K562 (cell line): Measurements from ENCODE around the gene PDE4D. TPM values are rescaled to one million over a fixed set of nuclear protein-coding genes. Genes with fewer than 3 reads are reported as not detected.

Experiments
- ATAC-seq: fragments of 200-7000 bp; cut with Tn5 transposase; 3 replicates; pipeline ENCODE4 v1.9.1; 2020; ENCODE audit warnings: moderate library complexity
- BruUV-seq: library from RNA; stranded (reverse); fragments of 400-500 nt; replicated peaks from 2 replicates; lab custom pipeline; 2021; lab: Mats Ljungman, UMichigan
- CTCF ChIA-PET: fragments of 300-600 bp; formaldehyde crosslinking; extraction: SDS; loops from one replicate; lab custom pipeline; 2021; ENCODE audit warnings: low intra/inter-chr PET ratio; lab: Yijun Ruan, JAX
- POLR2A ChIA-PET: fragments of 300-600, 350-650 bp; sonication (Branson Sonifier 250); formaldehyde crosslinking; extraction: SDS; loops from one replicate; lab custom pipeline; 2021; ENCODE audit warnings: antibody characterized with exemption, inconsistent platforms; lab: Yijun Ruan, JAX
- DNase-seq, 4 experiments: peaks; one replicate each; pipeline versions ENCODE4 v3.0.0 to v3.0.0-alpha.2; 2011 to 2018; ENCODE audit warnings: low spot score in 3 of 4, mixed read lengths in 3 of 4; ENCODE audit errors: extremely low read depth in 1 of 4
- FAIRE-seq: peaks from 2 replicates; lab custom pipeline; 2011; peaks lifted over from hg19 to GRCh38; lab: Jason Lieb, UNC
- H2AFZ ChIP-seq: 2 replicates; pipeline ENCODE4 v1.6.0; 2011; ENCODE audit warnings: low read depth, low read length, control low read depth, inconsistent platforms
- H3K27ac ChIP-seq: fragments of 200-600 bp; 3 replicates; pipeline ENCODE4 v1.8.0; 2011; ENCODE audit warnings: low read depth, mild to moderate bottlenecking, control low read depth, inconsistent platforms, low read length, moderate library complexity, mixed read lengths; ENCODE audit errors: extremely low read depth
- H3K27me3 ChIP-seq, 2 experiments: fragments of 300-600 bp in 1 of 2; 2 replicates in 1 of 2; 3 replicates in 1 of 2; pipeline versions ENCODE4 v1.6.0 to v1.8.0; 2011; ENCODE audit warnings: inconsistent platforms in 2 of 2, low read length in 2 of 2, mild to moderate bottlenecking in 1 of 2, mixed read lengths in 1 of 2, moderate library complexity in 1 of 2; ENCODE audit not compliant: control insufficient read depth in 2 of 2, insufficient read depth in 2 of 2
- H3K36me3 ChIP-seq: fragments of 300-600 bp; 3 replicates; pipeline ENCODE4 v1.8.0; 2011; ENCODE audit warnings: mild to moderate bottlenecking, low read length, inconsistent platforms; ENCODE audit not compliant: control insufficient read depth, insufficient read depth
- H3K4me1 ChIP-seq, 2 experiments: fragments of 200-600 bp in 1 of 2; replicated peaks in 1 of 2; 2 replicates in 1 of 2; 3 replicates in 1 of 2; pipeline versions ENCODE4 v1.5.1 to v1.8.0; 2011; ENCODE audit warnings: inconsistent platforms in 2 of 2, low read length in 2 of 2, mild to moderate bottlenecking in 1 of 2, mixed read lengths in 1 of 2, moderate library complexity in 1 of 2; ENCODE audit not compliant: control insufficient read depth in 2 of 2, insufficient read depth in 2 of 2
- H3K4me2 ChIP-seq: 2 replicates; pipeline ENCODE4 v1.6.1; 2011; ENCODE audit warnings: low read length, control low read depth, inconsistent platforms, mixed read lengths; ENCODE audit not compliant: insufficient read depth
- H3K4me3 ChIP-seq: fragments of 200-600 bp; sonication (generic), shearing (Covaris generic); 2 replicates; pipeline ENCODE4 v1.5.1; 2016; ENCODE audit warnings: control low read depth, inconsistent platforms
- H3K79me2 ChIP-seq: fragments of 200-600 bp; 3 replicates; pipeline ENCODE4 v1.8.0; 2011; ENCODE audit warnings: low read length, inconsistent platforms; ENCODE audit not compliant: control insufficient read depth, insufficient read depth
- H3K9ac ChIP-seq, 2 experiments: 2 replicates each; pipeline versions ENCODE4 v1.6.0 to v1.6.1; 2011; ENCODE audit warnings: low read depth in 2 of 2, low read length in 2 of 2, control low read depth in 1 of 2, inconsistent platforms in 1 of 2, mild to moderate bottlenecking in 1 of 2, mixed read lengths in 1 of 2; ENCODE audit not compliant: insufficient read depth in 1 of 2
- H3K9me1 ChIP-seq: one replicate; pipeline ENCODE4 v1.6.0; 2011; ENCODE audit warnings: inconsistent platforms, mild to moderate bottlenecking, low read length, moderate library complexity; ENCODE audit not compliant: control insufficient read depth, insufficient read depth
- H3K9me3 ChIP-seq: replicated peaks from 2 replicates; pipeline ENCODE4 v1.5.1; 2011; ENCODE audit warnings: low read depth, low read length, inconsistent platforms; ENCODE audit not compliant: control insufficient read depth, insufficient read depth
- H4K20me1 ChIP-seq: replicated peaks from 2 replicates; pipeline ENCODE4 v1.6.1; 2011; ENCODE audit warnings: low read length, inconsistent platforms, mixed read lengths; ENCODE audit not compliant: control insufficient read depth, insufficient read depth
- CBX2 ChIP-seq: fragments of 200-600 bp; sonication (generic); IDR thresholded peaks from one replicate; pipeline ENCODE4 v1.6.1; 2012; ENCODE audit warnings: mild to moderate bottlenecking, low read length, inconsistent platforms; ENCODE audit not compliant: insufficient read depth, poor library complexity, severe bottlenecking
- KDM2B ChIP-seq: fragments of 250-450 bp; sonication (Bioruptor Pico); IDR thresholded peaks from 2 replicates; pipeline ENCODE4 v1.8.0; 2021; ENCODE audit warnings: mild to moderate bottlenecking, moderate library complexity
- NONO ChIP-seq, 2 experiments: fragments of 200-400 bp in 1 of 2; fragments of 450-650 bp in 1 of 2; formaldehyde crosslinking in 1 of 2; IDR thresholded peaks; 2 replicates each; pipeline ENCODE4 v1.6.1; 2017; ENCODE audit warnings: low read depth in 2 of 2, mild to moderate bottlenecking in 2 of 2, moderate library complexity in 2 of 2, low read length in 1 of 2
- POU5F1 ChIP-seq: fragments of 150-350 bp; IDR thresholded peaks from 2 replicates; pipeline ENCODE4 v1.6.1; 2014; ENCODE audit warnings: borderline replicate concordance, low read length, low read depth, mild to moderate bottlenecking; ENCODE audit not compliant: partially characterized antibody
- RUNX1 ChIP-seq: sonication (generic); IDR thresholded peaks from 2 replicates; pipeline ENCODE4 v1.6.1; 2016; ENCODE audit warnings: antibody characterized with exemption, low read depth
- TGIF2 ChIP-seq: sonication (generic); formaldehyde crosslinking; IDR thresholded peaks from 2 replicates; pipeline ENCODE4 v1.8.1; 2022; ENCODE audit warnings: mild to moderate bottlenecking, missing genetic modification reagents, moderate library complexity
- ZBTB8A ChIP-seq: fragments of 450-650 bp; IDR thresholded peaks from 2 replicates; pipeline ENCODE4 v1.6.1; 2018; ENCODE audit warnings: mild to moderate bottlenecking, moderate library complexity; ENCODE audit not compliant: partially characterized antibody
- ZNF347 ChIP-seq: fragments of 450-650 bp; formaldehyde crosslinking; IDR thresholded peaks from 2 replicates; pipeline ENCODE4 v1.4.0; 2020; ENCODE audit warnings: low read depth, mild to moderate bottlenecking, moderate library complexity
- WGBS: fragments of 100-300 bp; shearing (Covaris generic); methylation state at CpG from one replicate; pipeline ENCODE4 v1.1.6; 2016; ENCODE audit warnings: low coverage, mixed read lengths; ENCODE audit not compliant: insufficient coverage; ENCODE audit errors: missing lambda C conversion rate; 5-methylcytosine and 5-hydroxymethylcytosine counted together
- in situ Hi-C: fragments of 300-500 bp; cut with MboI; formaldehyde crosslinking; loops from 4 replicates; pipeline ENCODE4 v1.15.0; 2018; ENCODE audit warnings: inconsistent platforms, mixed read lengths
- intact Hi-C: fragments of 100-400 bp; cut with micrococcal nuclease; formaldehyde crosslinking; loops from 2 replicates; pipeline ENCODE4 v1.14.2; 2022
- polyA plus RNA-seq, 8 experiments: library from polyadenylated mRNA; depleted of rRNA in 4 of 8; stranded (reverse) in 5 of 8; unstranded in 3 of 8; fragments of >200 nt; fragmentation: Nextera tagmentation in 2 of 8; fragmentation: Illumina TruSeq in 1 of 8; extraction: Ambion mirVana in 2 of 8; extraction: Trizol in 1 of 8; gene quantifications; 2 replicates each; pipeline versions ENCODE4 v1.2.1 to v1.2.3, GENCODE V29; 2011 to 2014; ENCODE audit warnings: inconsistent platforms in 1 of 8, missing spikeins in 1 of 8
- total RNA-seq, 7 experiments: library from RNA; depleted of rRNA in 6 of 7; stranded (reverse); fragments of >200 nt in 6 of 7; fragmentation: Illumina TruSeq in 2 of 7; extraction: Trizol in 2 of 7; gene quantifications; 2 replicates each; pipeline versions ENCODE4 v1.2.1 to v1.2.3, GENCODE V29; 2011 to 2021; ENCODE audit warnings: low replicate concordance in 1 of 7
- TF ChIP-seq, protein P1 (sequence below): sonication (generic); formaldehyde crosslinking; IDR thresholded peaks from 2 replicates; pipeline ENCODE4 v1.8.0; 2022; ENCODE audit warnings: missing genetic modification reagents, mild to moderate bottlenecking, borderline replicate concordance
- TF ChIP-seq, protein P2 (sequence below): fragments of 250-450 bp; sonication (Bioruptor Pico); IDR thresholded peaks from 2 replicates; pipeline ENCODE4 v1.4.0; 2020; ENCODE audit warnings: mild to moderate bottlenecking, moderate library complexity
- TF ChIP-seq, protein P3 (sequence below): sonication (generic); IDR thresholded peaks from 2 replicates; pipeline ENCODE4 v1.6.1; 2016
- TF ChIP-seq, protein P4 (sequence below): fragments of 250-450 bp; sonication (Bioruptor Pico); IDR thresholded peaks from 2 replicates; pipeline ENCODE4 v1.4.0; 2020; ENCODE audit warnings: mild to moderate bottlenecking, moderate library complexity

PDE4D gene
- total and polyA plus RNA-seq, 9 of the 15 experiments (the other 6 are each of a cell fraction or from before 2014, with no cell fraction given): 0.04 to 0.46 (median 0.13) TPM

DNA sequence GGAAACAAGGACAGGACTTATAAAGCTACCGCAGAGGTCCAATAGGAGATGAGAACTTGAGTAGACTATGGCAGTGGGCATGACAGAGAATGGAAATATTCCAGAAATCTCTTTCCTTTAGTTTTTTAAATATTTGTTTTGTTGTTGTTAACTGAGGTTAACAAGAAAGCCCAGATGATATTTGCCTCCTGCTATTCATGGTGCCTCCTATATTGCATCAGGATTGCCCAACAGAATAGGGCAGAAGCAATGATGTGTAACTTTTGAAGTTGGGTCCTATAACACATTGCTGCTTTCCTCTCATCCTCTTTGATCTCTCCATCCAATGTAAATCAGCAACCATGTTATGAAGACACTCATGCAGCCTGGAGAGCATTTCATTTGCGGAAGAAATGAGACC lies 42.8 kb downstream of the PDE4D start (continued):
- TF ChIP-seq, protein P1, sequence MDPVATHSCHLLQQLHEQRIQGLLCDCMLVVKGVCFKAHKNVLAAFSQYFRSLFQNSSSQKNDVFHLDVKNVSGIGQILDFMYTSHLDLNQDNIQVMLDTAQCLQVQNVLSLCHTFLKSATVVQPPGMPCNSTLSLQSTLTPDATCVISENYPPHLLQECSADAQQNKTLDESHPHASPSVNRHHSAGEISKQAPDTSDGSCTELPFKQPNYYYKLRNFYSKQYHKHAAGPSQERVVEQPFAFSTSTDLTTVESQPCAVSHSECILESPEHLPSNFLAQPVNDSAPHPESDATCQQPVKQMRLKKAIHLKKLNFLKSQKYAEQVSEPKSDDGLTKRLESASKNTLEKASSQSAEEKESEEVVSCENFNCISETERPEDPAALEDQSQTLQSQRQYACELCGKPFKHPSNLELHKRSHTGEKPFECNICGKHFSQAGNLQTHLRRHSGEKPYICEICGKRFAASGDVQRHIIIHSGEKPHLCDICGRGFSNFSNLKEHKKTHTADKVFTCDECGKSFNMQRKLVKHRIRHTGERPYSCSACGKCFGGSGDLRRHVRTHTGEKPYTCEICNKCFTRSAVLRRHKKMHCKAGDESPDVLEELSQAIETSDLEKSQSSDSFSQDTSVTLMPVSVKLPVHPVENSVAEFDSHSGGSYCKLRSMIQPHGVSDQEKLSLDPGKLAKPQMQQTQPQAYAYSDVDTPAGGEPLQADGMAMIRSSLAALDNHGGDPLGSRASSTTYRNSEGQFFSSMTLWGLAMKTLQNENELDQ (CRISPR knock-in tag): no peak
- no peak for TF ChIP-seq POU5F1

DNA sequence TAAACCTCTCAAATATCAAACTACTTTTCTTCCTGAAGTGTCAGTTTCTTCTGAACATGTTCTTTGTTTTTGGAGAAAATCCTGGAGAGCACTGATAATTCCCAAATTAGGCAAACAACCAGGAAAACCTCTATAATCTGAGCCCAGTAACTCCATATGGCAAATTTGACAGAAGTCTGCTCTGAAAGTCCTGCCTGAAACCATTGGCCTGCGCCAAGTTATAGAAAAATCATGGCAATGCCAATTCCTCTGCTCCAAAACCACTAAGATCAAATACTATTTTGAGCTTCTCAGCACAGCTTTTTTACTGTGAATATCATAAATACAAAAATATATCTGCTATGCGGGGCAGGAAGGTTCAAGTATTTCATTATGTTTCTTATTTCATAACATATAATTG lies 45.9 kb downstream of the PDE4D start:
- in situ Hi-C loops: no loop called here
- WGBS: 0% methylated on average over 2 of the region's 2 CpGs
- Histone ChIP-seq H3K9me3 (no peaks in the 10 kb centered on the region), H3K27me3 (no peaks in the 10 kb centered on the region), H3K4me3 (no peak overlapping the region), H3K27ac (no peak overlapping the region), H3K36me3 (no peaks in the 10 kb centered on the region), H3K4me1 (no peaks in the 10 kb centered on the region), H3K9me1 (no peaks in the 10 kb centered on the region), H3K79me2 (no peaks in the 10 kb centered on the region), H2AFZ (no peak overlapping the region), H3K4me2 (no peak overlapping the region), H3K9ac (no peak overlapping the region), H4K20me1 (no peaks in the 10 kb centered on the region)
- FAIRE-seq: no peak
- DNase-seq: no peak
- intact Hi-C loops: no loop called here
- ATAC-seq: no peak
- BruUV-seq: no TSS peak
- POLR2A ChIA-PET: no interaction called here
- CTCF ChIA-PET: no interaction called here
- no peak for TF ChIP-seq ZNF347 (CRISPR knock-in tag)
- no peak for TF ChIP-seq ZBTB8A
- TF ChIP-seq RUNX1: no peak
- TF ChIP-seq, protein P2, sequence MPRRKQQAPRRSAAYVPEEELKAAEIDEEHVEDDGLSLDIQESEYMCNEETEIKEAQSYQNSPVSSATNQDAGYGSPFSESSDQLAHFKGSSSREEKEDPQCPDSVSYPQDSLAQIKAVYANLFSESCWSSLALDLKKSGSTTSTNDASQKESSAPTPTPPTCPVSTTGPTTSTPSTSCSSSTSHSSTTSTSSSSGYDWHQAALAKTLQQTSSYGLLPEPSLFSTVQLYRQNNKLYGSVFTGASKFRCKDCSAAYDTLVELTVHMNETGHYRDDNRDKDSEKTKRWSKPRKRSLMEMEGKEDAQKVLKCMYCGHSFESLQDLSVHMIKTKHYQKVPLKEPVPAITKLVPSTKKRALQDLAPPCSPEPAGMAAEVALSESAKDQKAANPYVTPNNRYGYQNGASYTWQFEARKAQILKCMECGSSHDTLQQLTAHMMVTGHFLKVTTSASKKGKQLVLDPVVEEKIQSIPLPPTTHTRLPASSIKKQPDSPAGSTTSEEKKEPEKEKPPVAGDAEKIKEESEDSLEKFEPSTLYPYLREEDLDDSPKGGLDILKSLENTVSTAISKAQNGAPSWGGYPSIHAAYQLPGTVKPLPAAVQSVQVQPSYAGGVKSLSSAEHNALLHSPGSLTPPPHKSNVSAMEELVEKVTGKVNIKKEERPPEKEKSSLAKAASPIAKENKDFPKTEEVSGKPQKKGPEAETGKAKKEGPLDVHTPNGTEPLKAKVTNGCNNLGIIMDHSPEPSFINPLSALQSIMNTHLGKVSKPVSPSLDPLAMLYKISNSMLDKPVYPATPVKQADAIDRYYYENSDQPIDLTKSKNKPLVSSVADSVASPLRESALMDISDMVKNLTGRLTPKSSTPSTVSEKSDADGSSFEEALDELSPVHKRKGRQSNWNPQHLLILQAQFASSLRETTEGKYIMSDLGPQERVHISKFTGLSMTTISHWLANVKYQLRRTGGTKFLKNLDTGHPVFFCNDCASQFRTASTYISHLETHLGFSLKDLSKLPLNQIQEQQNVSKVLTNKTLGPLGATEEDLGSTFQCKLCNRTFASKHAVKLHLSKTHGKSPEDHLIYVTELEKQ: no peak
- TF ChIP-seq CBX2: no peak
- no peak for TF ChIP-seq NONO (IDR thresholded peaks at IDR 0.05; ENCODE audit: low read depth in 2 of 2, low read length in 1 of 2)
- TF ChIP-seq, protein P3, sequence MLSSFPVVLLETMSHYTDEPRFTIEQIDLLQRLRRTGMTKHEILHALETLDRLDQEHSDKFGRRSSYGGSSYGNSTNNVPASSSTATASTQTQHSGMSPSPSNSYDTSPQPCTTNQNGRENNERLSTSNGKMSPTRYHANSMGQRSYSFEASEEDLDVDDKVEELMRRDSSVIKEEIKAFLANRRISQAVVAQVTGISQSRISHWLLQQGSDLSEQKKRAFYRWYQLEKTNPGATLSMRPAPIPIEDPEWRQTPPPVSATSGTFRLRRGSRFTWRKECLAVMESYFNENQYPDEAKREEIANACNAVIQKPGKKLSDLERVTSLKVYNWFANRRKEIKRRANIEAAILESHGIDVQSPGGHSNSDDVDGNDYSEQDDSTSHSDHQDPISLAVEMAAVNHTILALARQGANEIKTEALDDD: no peak
- TF ChIP-seq, protein P4, sequence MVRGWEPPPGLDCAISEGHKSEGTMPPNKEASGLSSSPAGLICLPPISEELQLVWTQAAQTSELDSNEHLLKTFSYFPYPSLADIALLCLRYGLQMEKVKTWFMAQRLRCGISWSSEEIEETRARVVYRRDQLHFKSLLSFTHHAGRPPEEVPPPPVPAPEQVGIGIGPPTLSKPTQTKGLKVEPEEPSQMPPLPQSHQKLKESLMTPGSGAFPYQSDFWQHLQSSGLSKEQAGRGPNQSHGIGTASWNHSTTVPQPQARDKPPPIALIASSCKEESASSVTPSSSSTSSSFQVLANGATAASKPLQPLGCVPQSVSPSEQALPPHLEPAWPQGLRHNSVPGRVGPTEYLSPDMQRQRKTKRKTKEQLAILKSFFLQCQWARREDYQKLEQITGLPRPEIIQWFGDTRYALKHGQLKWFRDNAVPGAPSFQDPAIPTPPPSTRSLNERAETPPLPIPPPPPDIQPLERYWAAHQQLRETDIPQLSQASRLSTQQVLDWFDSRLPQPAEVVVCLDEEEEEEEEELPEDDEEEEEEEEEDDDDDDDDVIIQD: no peak
- no peak for TF ChIP-seq TGIF2 (CRISPR knock-in tag)
- no peak for TF ChIP-seq KDM2B
